Activated CD4-positive, CD25-positive, alpha-beta regulatory T cell treated with anti-CD3 and anti-CD28 coated beads, Interleukin-2, amount 50 U/mL, for 16 hours (primary cell): Measurements from ENCODE around the gene OLA1.

Source experiments
- DNase-seq: peaks from one replicate; pipeline ENCODE4 v3.0.0-alpha.2; 2020; ENCODE audit warnings: low read depth, low spot score

OLA1 gene

GRCh38 chr2:174066871-174067270 is 181.5 kb downstream of the OLA1 start:
- DNase-seq = no peak

- no peak for DNase-seq
Observed at GRCh38 chr2:174063492-174064092, 184.7 kb downstream of the OLA1 start.

- DNase-seq = no peak
Observed at GRCh38 chr2:174062934-174063333, 185.4 kb downstream of the OLA1 start.

- no peak for DNase-seq
Observed at GRCh38 chr2:174059884-174060244, 188.5 kb downstream of the OLA1 start.

GRCh38 chr2:174059178-174059883 is 189.0 kb downstream of the OLA1 start:
- DNase-seq = no peak

- no peak for DNase-seq
Observed at GRCh38 chr2:174058456-174058855, 189.9 kb downstream of the OLA1 start.

GRCh38 chr2:174058026-174058425 is 190.3 kb downstream of the OLA1 start:
- DNase-seq = no peak

- no peak for DNase-seq
Observed at GRCh38 chr2:174054926-174055325, 193.4 kb downstream of the OLA1 start.

GRCh38 chr2:174053355-174054151 is 194.8 kb downstream of the OLA1 start:
- DNase-seq = no peak

- no peak for DNase-seq
Observed at GRCh38 chr2:174052584-174052976, 195.8 kb downstream of the OLA1 start.

- DNase-seq = no peak
Observed at GRCh38 chr2:174051741-174052583, 196.4 kb downstream of the OLA1 start.

- no peak for DNase-seq
Observed at GRCh38 chr2:174051068-174051467, 197.3 kb downstream of the OLA1 start.

GRCh38 chr2:174049895-174050294 is 198.4 kb downstream of the OLA1 start:
- DNase-seq = no peak

GRCh38 chr2:174048243-174048642 is 200.1 kb downstream of the OLA1 start:
- DNase-seq = no peak

GRCh38 chr2:174047746-174048145 is 200.6 kb downstream of the OLA1 start:
- DNase-seq = no peak

GRCh38 chr2:174046172-174046571 is 202.2 kb downstream of the OLA1 start:
- DNase-seq = no peak

GRCh38 chr2:174044556-174044955 is 203.8 kb downstream of the OLA1 start:
- DNase-seq = no peak

GRCh38 chr2:174040417-174040701 is 208.0 kb downstream of the OLA1 start:
- no peak for DNase-seq

GRCh38 chr2:174039551-174040416 is 208.5 kb downstream of the OLA1 start:
- peak; percentile 54 for DNase-seq

- no peak for DNase-seq
Observed at GRCh38 chr2:174038462-174038861, 209.9 kb downstream of the OLA1 start.

GRCh38 chr2:174036825-174037224 is 211.5 kb downstream of the OLA1 start:
- DNase-seq = no peak
